Stimulated activated naive CD8-positive, alpha-beta T cell treated with anti-CD3 and anti-CD28 coated beads, Interleukin-15, Interleukin-2, amounts not matched to agents 100 ng/mL and 50 ng/mL, for 24 hours (primary cell): ENCODE results near the gene NR3C1.

Experiments used
- H3K27ac Mint-ChIP-seq: one replicate; pipeline ENCODE4 v1.8.0; 2021; ENCODE audit warnings: mild to moderate bottlenecking, mixed read lengths
- H3K27me3 Mint-ChIP-seq: one replicate; pipeline ENCODE4 v1.8.0; 2021; ENCODE audit warnings: mixed read lengths
- H3K36me3 Mint-ChIP-seq: one replicate; pipeline ENCODE4 v1.8.0; 2021; ENCODE audit warnings: low read depth, mixed read lengths
- H3K4me1 Mint-ChIP-seq: one replicate; pipeline ENCODE4 v1.8.0; 2021; ENCODE audit warnings: low read depth, mixed read lengths
- H3K4me3 Mint-ChIP-seq: one replicate; pipeline ENCODE4 v1.8.0; 2021; ENCODE audit warnings: mild to moderate bottlenecking, mixed read lengths
- H3K9me3 Mint-ChIP-seq: one replicate; pipeline ENCODE4 v1.8.0; 2021; ENCODE audit warnings: mixed read lengths

NR3C1 gene

GRCh38 chr5:143275512-143276363 is 127.7 kb downstream of the NR3C1 start:
- no peaks in the 10 kb centered on the region for H3K9me3 Mint-ChIP-seq
- no peak overlapping the region for H3K4me3 Mint-ChIP-seq
- peaks cover 6% of the 10 kb centered on the region for H3K4me1 Mint-ChIP-seq
- no peaks in the 10 kb centered on the region for H3K27me3 Mint-ChIP-seq
- H3K27ac Mint-ChIP-seq: peak overlapping the region; percentile 12
- peaks cover 49% of the 10 kb centered on the region for H3K36me3 Mint-ChIP-seq

GRCh38 chr5:143274952-143275351 is 128.5 kb downstream of the NR3C1 start:
- H3K36me3 Mint-ChIP-seq: peaks cover 44% of the 10 kb centered on the region
- H3K9me3 Mint-ChIP-seq: no peaks in the 10 kb centered on the region
- no peak overlapping the region for H3K4me3 Mint-ChIP-seq
- no peaks in the 10 kb centered on the region for H3K27me3 Mint-ChIP-seq
- peaks cover 6% of the 10 kb centered on the region for H3K4me1 Mint-ChIP-seq
- no peak overlapping the region for H3K27ac Mint-ChIP-seq

GRCh38 chr5:143271431-143271830 is 132.1 kb downstream of the NR3C1 start:
- Mint-ChIP-seq H3K4me1 (peaks cover 6% of the 10 kb centered on the region), H3K4me3 (no peak overlapping the region), H3K27me3 (no peaks in the 10 kb centered on the region), H3K9me3 (peaks cover 9% of the 10 kb centered on the region), H3K36me3 (peaks cover 36% of the 10 kb centered on the region), H3K27ac (no peak overlapping the region)

- no peaks in the 10 kb centered on the region for H3K27me3 Mint-ChIP-seq
- no peak overlapping the region for H3K27ac Mint-ChIP-seq
- H3K36me3 Mint-ChIP-seq: peaks cover 18% of the 10 kb centered on the region
- no peak overlapping the region for H3K4me3 Mint-ChIP-seq
- no peaks in the 10 kb centered on the region for H3K4me1 Mint-ChIP-seq
- H3K9me3 Mint-ChIP-seq: peaks cover 15% of the 10 kb centered on the region
These were observed 135.1 kb downstream of the NR3C1 start for GRCh38 chr5:143268388-143268787.

- Mint-ChIP-seq H3K27me3 (no peaks in the 10 kb centered on the region), H3K9me3 (peaks cover 15% of the 10 kb centered on the region), H3K27ac (no peak overlapping the region), H3K36me3 (peaks cover 12% of the 10 kb centered on the region), H3K4me3 (no peak overlapping the region), H3K4me1 (peaks cover 6% of the 10 kb centered on the region)
These were observed 136.3 kb downstream of the NR3C1 start for GRCh38 chr5:143267186-143267585.

GRCh38 chr5:143265995-143266394 is 137.5 kb downstream of the NR3C1 start:
- Mint-ChIP-seq H3K4me1 (peaks cover 17% of the 10 kb centered on the region), H3K36me3 (peaks cover 12% of the 10 kb centered on the region), H3K4me3 (no peak overlapping the region), H3K9me3 (peaks cover 15% of the 10 kb centered on the region), H3K27ac (no peak overlapping the region), H3K27me3 (no peaks in the 10 kb centered on the region)

GRCh38 chr5:143263272-143263810 is 140.1 kb downstream of the NR3C1 start:
- Mint-ChIP-seq H3K9me3 (peaks cover 12% of the 10 kb centered on the region), H3K4me3 (no peak overlapping the region), H3K36me3 (peaks cover 9% of the 10 kb centered on the region), H3K4me1 (peaks cover 17% of the 10 kb centered on the region), H3K27ac (no peak overlapping the region), H3K27me3 (no peaks in the 10 kb centered on the region)

- Mint-ChIP-seq H3K9me3 (peaks cover 10% of the 10 kb centered on the region), H3K4me1 (peaks cover 17% of the 10 kb centered on the region), H3K4me3 (no peak overlapping the region), H3K27ac (peak overlapping the region; percentile 21), H3K36me3 (peaks cover 8% of the 10 kb centered on the region), H3K27me3 (no peaks in the 10 kb centered on the region)
These were observed 140.9 kb downstream of the NR3C1 start for GRCh38 chr5:143262393-143263174.

- Mint-ChIP-seq H3K27ac (peak overlapping the region; percentile 21), H3K27me3 (no peaks in the 10 kb centered on the region), H3K4me3 (no peak overlapping the region), H3K36me3 (peaks cover 3% of the 10 kb centered on the region), H3K9me3 (peaks cover 9% of the 10 kb centered on the region), H3K4me1 (peaks cover 17% of the 10 kb centered on the region)
These were observed 141.6 kb downstream of the NR3C1 start for GRCh38 chr5:143261748-143262392.

GRCh38 chr5:143259254-143259605 is 144.3 kb downstream of the NR3C1 start:
- H3K4me3 Mint-ChIP-seq: no peak overlapping the region
- no peaks in the 10 kb centered on the region for H3K27me3 Mint-ChIP-seq
- H3K9me3 Mint-ChIP-seq: no peaks in the 10 kb centered on the region
- peaks cover 17% of the 10 kb centered on the region for H3K4me1 Mint-ChIP-seq
- H3K27ac Mint-ChIP-seq: no peak overlapping the region
- H3K36me3 Mint-ChIP-seq: no peaks in the 10 kb centered on the region

GRCh38 chr5:143258559-143259253 is 144.8 kb downstream of the NR3C1 start:
- H3K4me1 Mint-ChIP-seq: peaks cover 17% of the 10 kb centered on the region
- no peaks in the 10 kb centered on the region for H3K9me3 Mint-ChIP-seq
- no peaks in the 10 kb centered on the region for H3K27me3 Mint-ChIP-seq
- H3K36me3 Mint-ChIP-seq: no peaks in the 10 kb centered on the region
- no peak overlapping the region for H3K27ac Mint-ChIP-seq
- H3K4me3 Mint-ChIP-seq: no peak overlapping the region

GRCh38 chr5:143254819-143255218 is 148.7 kb downstream of the NR3C1 start:
- no peaks in the 10 kb centered on the region for H3K4me1 Mint-ChIP-seq
- no peak overlapping the region for H3K4me3 Mint-ChIP-seq
- H3K27me3 Mint-ChIP-seq: no peaks in the 10 kb centered on the region
- H3K27ac Mint-ChIP-seq: no peak overlapping the region
- H3K36me3 Mint-ChIP-seq: no peaks in the 10 kb centered on the region
- H3K9me3 Mint-ChIP-seq: no peaks in the 10 kb centered on the region

GRCh38 chr5:143251946-143252345 is 151.5 kb downstream of the NR3C1 start:
- Mint-ChIP-seq H3K9me3 (no peaks in the 10 kb centered on the region), H3K27me3 (no peaks in the 10 kb centered on the region), H3K4me1 (no peaks in the 10 kb centered on the region), H3K4me3 (no peak overlapping the region), H3K27ac (no peak overlapping the region), H3K36me3 (no peaks in the 10 kb centered on the region)

GRCh38 chr5:143251190-143251589 is 152.3 kb downstream of the NR3C1 start:
- H3K36me3 Mint-ChIP-seq: no peaks in the 10 kb centered on the region
- H3K27me3 Mint-ChIP-seq: no peaks in the 10 kb centered on the region
- no peaks in the 10 kb centered on the region for H3K4me1 Mint-ChIP-seq
- no peaks in the 10 kb centered on the region for H3K9me3 Mint-ChIP-seq
- H3K4me3 Mint-ChIP-seq: no peak overlapping the region
- no peak overlapping the region for H3K27ac Mint-ChIP-seq
